Measurements from ENCODE around the gene SLC16A4. TPM values are rescaled to one million over a fixed set of nuclear protein-coding genes. Genes with fewer than 3 reads are reported as not detected.

Gene SLC16A4
- total and polyA plus RNA-seq, 2 of the 8 experiments (the other 6 are each of a cell fraction or from before 2014, with no cell fraction given): 0.30 to 0.43 TPM

DNA sequence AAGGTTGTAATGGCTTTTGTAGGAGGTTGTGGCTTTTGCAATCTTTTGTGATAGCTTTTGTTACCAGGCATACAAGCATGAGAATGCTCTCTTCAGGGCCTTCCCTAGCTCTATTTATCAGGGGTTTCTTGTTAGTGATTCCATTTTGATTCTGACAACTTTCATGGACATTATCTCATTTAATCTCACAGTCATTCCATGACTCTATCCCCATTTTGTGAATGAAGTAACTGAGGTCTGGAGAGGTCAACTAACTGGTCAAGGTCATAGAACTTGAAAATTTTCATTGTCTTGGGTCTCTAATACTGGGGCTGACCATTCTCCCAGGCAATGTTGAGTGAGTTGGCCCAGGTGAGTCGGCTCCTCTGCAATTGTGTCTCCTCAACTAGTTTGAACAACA is 27.9 kb upstream of the SLC16A4 start (continued):
- TF ChIP-seq CHD7 (IDR thresholded peaks at IDR 0.05; ENCODE audit: insufficient replicate concordance, low read length): no peak
- no peak for TF ChIP-seq BRCA1 (IDR thresholded peaks at IDR 0.05; ENCODE audit: low read depth, low read length)
- TF ChIP-seq SRF (IDR thresholded peaks at IDR 0.05; ENCODE audit: low read depth, low read length): no peak
- TF ChIP-seq SIN3A (conservative IDR thresholded peaks at IDR 0.05 in 1 of 2, IDR thresholded peaks at IDR 0.05 in 1 of 2; ENCODE audit: low read depth in 1 of 2, low read length in 2 of 2): no peak
- no peak for TF ChIP-seq POU5F1 (IDR thresholded peaks at IDR 0.05; ENCODE audit: low read depth, low read length)
- TF ChIP-seq BACH1 (IDR thresholded peaks at IDR 0.05; ENCODE audit: low read length): no peak
- no peak for TF ChIP-seq SIRT6 (IDR thresholded peaks at IDR 0.05; ENCODE audit: low read length)

All from H1 (cell line).